K562 (cell line): Measurements from ENCODE around the gene MLKL. TPM values are rescaled to one million over a fixed set of nuclear protein-coding genes. Genes with fewer than 3 reads are reported as not detected.
A peak's percentile ranks its signal among the peaks of the same experiment; 100 is the strongest.

Source experiments
- ELF4 ChIP-seq: fragments of 450-650 bp; formaldehyde crosslinking; IDR thresholded peaks from 2 replicates; pipeline ENCODE4 v1.4.0; 2022; ENCODE audit warnings: missing genetic modification characterization
- PHTF2 ChIP-seq: fragments of 250-450 bp; sonication (Bioruptor Pico); IDR thresholded peaks from 2 replicates; pipeline ENCODE4 v1.5.0; 2021; ENCODE audit warnings: mild to moderate bottlenecking
- polyA plus RNA-seq, 8 experiments: library from polyadenylated mRNA; depleted of rRNA in 4 of 8; stranded (reverse) in 5 of 8; unstranded in 3 of 8; fragments of >200 nt; fragmentation: Nextera tagmentation in 2 of 8; fragmentation: Illumina TruSeq in 1 of 8; extraction: Ambion mirVana in 2 of 8; extraction: Trizol in 1 of 8; gene quantifications; 2 replicates each; pipeline versions ENCODE4 v1.2.1 to v1.2.3, GENCODE V29; 2011 to 2014; ENCODE audit warnings: inconsistent platforms in 1 of 8, missing spikeins in 1 of 8
- total RNA-seq, 7 experiments: library from RNA; depleted of rRNA in 6 of 7; stranded (reverse); fragments of >200 nt in 6 of 7; fragmentation: Illumina TruSeq in 2 of 7; extraction: Trizol in 2 of 7; gene quantifications; 2 replicates each; pipeline versions ENCODE4 v1.2.1 to v1.2.3, GENCODE V29; 2011 to 2021; ENCODE audit warnings: low replicate concordance in 1 of 7
- TF ChIP-seq, protein P1 (sequence below): fragments of 450-650 bp; IDR thresholded peaks from 2 replicates; pipeline ENCODE4 v1.6.1; 2016; ENCODE audit warnings: mild to moderate bottlenecking, moderate library complexity
- TF ChIP-seq, protein P2 (sequence below): fragments of 250-450 bp; sonication (Bioruptor Pico); IDR thresholded peaks from 2 replicates; pipeline ENCODE4 v1.8.0; 2022; ENCODE audit warnings: moderate library complexity, mild to moderate bottlenecking, inconsistent platforms
- TF ChIP-seq, protein P3 (sequence below): fragments of 250-450 bp; sonication (Bioruptor Pico); IDR thresholded peaks from 2 replicates; pipeline ENCODE4 v1.4.0; 2020; ENCODE audit warnings: borderline replicate concordance
- TF ChIP-seq, protein P4 (sequence below): fragments of 250-450 bp; sonication (Bioruptor Pico); IDR thresholded peaks from 2 replicates; pipeline ENCODE4 v1.5.0; 2020; ENCODE audit warnings: mild to moderate bottlenecking, borderline replicate concordance

Gene MLKL
- total and polyA plus RNA-seq, 9 of the 15 experiments (the other 6 are each of a cell fraction or from before 2014, with no cell fraction given), result 1.6 to 6.1 (median 4.8) TPM

DNA sequence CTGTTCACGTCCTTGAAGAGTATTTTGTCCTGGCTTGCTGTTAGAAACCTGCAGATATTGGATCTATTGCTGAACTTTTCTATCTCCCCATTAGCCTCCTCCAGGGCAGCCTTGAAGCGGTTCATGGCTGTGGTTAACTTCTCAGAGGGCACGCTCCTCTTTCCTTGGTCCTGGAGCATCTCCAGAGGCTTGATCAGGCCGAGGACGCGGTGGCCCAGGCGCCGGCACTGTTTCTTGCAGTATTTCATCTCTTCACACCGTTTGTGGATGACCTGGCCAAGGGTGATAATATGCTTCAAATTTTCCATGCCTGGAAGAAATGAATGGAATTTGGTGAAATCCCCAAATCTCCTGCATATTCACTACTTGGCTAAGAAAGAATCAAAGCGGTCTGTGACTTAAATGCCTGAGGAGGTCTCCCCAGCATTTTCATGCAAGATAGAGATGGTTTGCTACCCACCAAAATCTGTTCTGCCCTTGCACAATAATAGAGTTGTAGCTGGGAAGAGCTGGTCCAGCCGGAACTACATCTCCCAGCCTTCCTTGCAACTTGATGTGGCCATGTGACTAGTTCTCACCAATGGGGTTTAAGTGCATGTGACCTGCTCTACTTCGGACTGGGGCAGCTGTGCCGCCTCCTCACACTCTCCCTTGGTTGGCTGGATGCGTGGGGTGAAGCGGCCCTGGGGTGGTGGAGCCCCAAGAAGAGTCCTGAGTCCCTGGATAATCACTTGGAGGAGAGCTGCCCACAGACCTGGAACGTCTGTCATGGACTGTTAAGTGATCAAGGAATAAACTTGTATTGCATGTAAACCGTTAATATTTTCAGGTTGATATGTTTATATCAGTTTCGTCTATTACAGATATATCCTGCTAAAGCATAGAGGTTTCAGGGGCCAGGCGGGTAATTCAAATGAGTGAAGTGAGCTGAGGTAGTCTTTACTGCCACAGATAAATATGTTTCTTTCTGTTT, 4.9 kb downstream of the MLKL start (continued):
- TF ChIP-seq, protein P1, sequence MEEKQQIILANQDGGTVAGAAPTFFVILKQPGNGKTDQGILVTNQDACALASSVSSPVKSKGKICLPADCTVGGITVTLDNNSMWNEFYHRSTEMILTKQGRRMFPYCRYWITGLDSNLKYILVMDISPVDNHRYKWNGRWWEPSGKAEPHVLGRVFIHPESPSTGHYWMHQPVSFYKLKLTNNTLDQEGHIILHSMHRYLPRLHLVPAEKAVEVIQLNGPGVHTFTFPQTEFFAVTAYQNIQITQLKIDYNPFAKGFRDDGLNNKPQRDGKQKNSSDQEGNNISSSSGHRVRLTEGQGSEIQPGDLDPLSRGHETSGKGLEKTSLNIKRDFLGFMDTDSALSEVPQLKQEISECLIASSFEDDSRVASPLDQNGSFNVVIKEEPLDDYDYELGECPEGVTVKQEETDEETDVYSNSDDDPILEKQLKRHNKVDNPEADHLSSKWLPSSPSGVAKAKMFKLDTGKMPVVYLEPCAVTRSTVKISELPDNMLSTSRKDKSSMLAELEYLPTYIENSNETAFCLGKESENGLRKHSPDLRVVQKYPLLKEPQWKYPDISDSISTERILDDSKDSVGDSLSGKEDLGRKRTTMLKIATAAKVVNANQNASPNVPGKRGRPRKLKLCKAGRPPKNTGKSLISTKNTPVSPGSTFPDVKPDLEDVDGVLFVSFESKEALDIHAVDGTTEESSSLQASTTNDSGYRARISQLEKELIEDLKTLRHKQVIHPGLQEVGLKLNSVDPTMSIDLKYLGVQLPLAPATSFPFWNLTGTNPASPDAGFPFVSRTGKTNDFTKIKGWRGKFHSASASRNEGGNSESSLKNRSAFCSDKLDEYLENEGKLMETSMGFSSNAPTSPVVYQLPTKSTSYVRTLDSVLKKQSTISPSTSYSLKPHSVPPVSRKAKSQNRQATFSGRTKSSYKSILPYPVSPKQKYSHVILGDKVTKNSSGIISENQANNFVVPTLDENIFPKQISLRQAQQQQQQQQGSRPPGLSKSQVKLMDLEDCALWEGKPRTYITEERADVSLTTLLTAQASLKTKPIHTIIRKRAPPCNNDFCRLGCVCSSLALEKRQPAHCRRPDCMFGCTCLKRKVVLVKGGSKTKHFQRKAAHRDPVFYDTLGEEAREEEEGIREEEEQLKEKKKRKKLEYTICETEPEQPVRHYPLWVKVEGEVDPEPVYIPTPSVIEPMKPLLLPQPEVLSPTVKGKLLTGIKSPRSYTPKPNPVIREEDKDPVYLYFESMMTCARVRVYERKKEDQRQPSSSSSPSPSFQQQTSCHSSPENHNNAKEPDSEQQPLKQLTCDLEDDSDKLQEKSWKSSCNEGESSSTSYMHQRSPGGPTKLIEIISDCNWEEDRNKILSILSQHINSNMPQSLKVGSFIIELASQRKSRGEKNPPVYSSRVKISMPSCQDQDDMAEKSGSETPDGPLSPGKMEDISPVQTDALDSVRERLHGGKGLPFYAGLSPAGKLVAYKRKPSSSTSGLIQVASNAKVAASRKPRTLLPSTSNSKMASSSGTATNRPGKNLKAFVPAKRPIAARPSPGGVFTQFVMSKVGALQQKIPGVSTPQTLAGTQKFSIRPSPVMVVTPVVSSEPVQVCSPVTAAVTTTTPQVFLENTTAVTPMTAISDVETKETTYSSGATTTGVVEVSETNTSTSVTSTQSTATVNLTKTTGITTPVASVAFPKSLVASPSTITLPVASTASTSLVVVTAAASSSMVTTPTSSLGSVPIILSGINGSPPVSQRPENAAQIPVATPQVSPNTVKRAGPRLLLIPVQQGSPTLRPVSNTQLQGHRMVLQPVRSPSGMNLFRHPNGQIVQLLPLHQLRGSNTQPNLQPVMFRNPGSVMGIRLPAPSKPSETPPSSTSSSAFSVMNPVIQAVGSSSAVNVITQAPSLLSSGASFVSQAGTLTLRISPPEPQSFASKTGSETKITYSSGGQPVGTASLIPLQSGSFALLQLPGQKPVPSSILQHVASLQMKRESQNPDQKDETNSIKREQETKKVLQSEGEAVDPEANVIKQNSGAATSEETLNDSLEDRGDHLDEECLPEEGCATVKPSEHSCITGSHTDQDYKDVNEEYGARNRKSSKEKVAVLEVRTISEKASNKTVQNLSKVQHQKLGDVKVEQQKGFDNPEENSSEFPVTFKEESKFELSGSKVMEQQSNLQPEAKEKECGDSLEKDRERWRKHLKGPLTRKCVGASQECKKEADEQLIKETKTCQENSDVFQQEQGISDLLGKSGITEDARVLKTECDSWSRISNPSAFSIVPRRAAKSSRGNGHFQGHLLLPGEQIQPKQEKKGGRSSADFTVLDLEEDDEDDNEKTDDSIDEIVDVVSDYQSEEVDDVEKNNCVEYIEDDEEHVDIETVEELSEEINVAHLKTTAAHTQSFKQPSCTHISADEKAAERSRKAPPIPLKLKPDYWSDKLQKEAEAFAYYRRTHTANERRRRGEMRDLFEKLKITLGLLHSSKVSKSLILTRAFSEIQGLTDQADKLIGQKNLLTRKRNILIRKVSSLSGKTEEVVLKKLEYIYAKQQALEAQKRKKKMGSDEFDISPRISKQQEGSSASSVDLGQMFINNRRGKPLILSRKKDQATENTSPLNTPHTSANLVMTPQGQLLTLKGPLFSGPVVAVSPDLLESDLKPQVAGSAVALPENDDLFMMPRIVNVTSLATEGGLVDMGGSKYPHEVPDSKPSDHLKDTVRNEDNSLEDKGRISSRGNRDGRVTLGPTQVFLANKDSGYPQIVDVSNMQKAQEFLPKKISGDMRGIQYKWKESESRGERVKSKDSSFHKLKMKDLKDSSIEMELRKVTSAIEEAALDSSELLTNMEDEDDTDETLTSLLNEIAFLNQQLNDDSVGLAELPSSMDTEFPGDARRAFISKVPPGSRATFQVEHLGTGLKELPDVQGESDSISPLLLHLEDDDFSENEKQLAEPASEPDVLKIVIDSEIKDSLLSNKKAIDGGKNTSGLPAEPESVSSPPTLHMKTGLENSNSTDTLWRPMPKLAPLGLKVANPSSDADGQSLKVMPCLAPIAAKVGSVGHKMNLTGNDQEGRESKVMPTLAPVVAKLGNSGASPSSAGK, result 0 out of 2 replicates have a peak, but pooled peaks have one; percentile 35
- TF ChIP-seq, protein P2, sequence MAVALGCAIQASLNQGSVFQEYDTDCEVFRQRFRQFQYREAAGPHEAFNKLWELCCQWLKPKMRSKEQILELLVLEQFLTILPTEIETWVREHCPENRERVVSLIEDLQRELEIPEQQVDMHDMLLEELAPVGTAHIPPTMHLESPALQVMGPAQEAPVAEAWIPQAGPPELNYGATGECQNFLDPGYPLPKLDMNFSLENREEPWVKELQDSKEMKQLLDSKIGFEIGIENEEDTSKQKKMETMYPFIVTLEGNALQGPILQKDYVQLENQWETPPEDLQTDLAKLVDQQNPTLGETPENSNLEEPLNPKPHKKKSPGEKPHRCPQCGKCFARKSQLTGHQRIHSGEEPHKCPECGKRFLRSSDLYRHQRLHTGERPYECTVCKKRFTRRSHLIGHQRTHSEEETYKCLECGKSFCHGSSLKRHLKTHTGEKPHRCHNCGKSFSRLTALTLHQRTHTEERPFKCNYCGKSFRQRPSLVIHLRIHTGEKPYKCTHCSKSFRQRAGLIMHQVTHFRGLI (CRISPR knock-in tag), result no peak
- TF ChIP-seq, protein P3, sequence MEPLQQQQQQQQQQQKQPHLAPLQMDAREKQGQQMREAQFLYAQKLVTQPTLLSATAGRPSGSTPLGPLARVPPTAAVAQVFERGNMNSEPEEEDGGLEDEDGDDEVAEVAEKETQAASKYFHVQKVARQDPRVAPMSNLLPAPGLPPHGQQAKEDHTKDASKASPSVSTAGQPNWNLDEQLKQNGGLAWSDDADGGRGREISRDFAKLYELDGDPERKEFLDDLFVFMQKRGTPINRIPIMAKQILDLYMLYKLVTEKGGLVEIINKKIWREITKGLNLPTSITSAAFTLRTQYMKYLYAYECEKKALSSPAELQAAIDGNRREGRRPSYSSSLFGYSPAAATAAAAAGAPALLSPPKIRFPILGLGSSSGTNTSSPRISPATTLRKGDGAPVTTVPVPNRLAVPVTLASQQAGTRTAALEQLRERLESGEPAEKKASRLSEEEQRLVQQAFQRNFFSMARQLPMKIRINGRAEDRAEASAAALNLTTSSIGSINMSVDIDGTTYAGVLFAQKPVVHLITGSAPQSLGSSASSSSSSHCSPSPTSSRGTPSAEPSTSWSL (CRISPR knock-in tag), result no peak
- TF ChIP-seq, protein P4, sequence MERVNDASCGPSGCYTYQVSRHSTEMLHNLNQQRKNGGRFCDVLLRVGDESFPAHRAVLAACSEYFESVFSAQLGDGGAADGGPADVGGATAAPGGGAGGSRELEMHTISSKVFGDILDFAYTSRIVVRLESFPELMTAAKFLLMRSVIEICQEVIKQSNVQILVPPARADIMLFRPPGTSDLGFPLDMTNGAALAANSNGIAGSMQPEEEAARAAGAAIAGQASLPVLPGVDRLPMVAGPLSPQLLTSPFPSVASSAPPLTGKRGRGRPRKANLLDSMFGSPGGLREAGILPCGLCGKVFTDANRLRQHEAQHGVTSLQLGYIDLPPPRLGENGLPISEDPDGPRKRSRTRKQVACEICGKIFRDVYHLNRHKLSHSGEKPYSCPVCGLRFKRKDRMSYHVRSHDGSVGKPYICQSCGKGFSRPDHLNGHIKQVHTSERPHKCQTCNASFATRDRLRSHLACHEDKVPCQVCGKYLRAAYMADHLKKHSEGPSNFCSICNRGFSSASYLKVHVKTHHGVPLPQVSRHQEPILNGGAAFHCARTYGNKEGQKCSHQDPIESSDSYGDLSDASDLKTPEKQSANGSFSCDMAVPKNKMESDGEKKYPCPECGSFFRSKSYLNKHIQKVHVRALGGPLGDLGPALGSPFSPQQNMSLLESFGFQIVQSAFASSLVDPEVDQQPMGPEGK, result no peak
- TF ChIP-seq PHTF2 (CRISPR knock-in tag) (no peak), ELF4 (CRISPR knock-in tag) (no peak)
